Measurements from ENCODE around the gene TINCR.

DNA sequence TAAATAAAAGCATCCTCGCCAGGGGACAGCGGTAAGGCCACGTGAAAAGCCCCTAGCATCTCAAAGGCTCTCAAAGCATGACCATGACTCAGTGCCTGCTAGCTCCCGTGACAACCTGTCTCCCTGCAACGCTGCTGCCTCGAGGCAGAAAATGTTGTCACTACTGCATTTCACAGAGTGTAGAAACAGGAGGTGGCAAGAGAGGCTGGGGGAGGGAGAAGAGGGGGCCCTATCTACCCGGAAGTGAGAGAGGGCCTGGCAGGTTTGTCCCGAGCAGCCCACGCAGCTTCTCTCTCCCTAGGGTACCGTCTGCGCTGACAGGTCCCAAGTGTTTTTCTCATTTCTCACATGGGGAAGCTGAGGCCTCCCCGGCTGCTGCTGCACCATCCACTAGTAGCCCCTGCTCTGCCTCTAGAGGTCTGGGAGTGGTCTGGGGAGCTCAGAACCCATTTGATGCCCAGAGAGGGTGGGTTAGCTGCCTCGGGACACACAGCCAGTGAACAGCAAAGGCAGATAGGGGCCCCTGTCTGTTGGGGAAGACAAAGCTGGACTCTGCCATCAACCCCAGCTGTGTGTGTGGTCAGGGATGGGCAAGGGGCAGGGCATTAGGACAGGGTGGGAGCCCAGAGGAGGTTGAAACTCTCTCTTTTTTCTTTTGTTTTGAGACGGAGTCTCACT is 3.7 kb downstream of the TINCR start:
- TF ChIP-seq, protein P1, sequence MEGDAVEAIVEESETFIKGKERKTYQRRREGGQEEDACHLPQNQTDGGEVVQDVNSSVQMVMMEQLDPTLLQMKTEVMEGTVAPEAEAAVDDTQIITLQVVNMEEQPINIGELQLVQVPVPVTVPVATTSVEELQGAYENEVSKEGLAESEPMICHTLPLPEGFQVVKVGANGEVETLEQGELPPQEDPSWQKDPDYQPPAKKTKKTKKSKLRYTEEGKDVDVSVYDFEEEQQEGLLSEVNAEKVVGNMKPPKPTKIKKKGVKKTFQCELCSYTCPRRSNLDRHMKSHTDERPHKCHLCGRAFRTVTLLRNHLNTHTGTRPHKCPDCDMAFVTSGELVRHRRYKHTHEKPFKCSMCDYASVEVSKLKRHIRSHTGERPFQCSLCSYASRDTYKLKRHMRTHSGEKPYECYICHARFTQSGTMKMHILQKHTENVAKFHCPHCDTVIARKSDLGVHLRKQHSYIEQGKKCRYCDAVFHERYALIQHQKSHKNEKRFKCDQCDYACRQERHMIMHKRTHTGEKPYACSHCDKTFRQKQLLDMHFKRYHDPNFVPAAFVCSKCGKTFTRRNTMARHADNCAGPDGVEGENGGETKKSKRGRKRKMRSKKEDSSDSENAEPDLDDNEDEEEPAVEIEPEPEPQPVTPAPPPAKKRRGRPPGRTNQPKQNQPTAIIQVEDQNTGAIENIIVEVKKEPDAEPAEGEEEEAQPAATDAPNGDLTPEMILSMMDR (conservative IDR thresholded peaks at IDR 0.05 in 1 of 2, IDR thresholded peaks at IDR 0.05 in 1 of 2; ENCODE audit: extremely low read depth in 1 of 2, insufficient read depth in 1 of 2, low read depth in 1 of 2, low read length in 2 of 2), result no peak
- no peak for TF ChIP-seq EZH2 (IDR thresholded peaks at IDR 0.05; ENCODE audit: borderline replicate concordance, low read length)
